HEK293T (cell line): ENCODE measurements around the gene FKBP5.

Experiments used
- CTCF ChIA-PET: fragments of 350-600 bp; formaldehyde crosslinking; extraction: SDS; loops from one replicate; lab custom pipeline; 2021; ENCODE audit warnings: antibody characterized with exemption, inconsistent platforms; lab: Yijun Ruan, JAX
- POLR2A ChIA-PET: fragments of 350-600 bp; formaldehyde crosslinking; extraction: SDS; loops from one replicate; lab custom pipeline; 2020; ENCODE audit warnings: antibody characterized with exemption, inconsistent platforms; lab: Yijun Ruan, JAX
- DNase-seq: peaks from one replicate; pipeline ENCODE4 v3.0.0; 2012; ENCODE audit warnings: mixed read lengths; ENCODE audit errors: extremely low spot score
- ARNT ChIP-seq: fragments of 450-650 bp; IDR thresholded peaks from 2 replicates; pipeline ENCODE4 v1.6.1; 2017; ENCODE audit warnings: mild to moderate bottlenecking
- BHLHE40 ChIP-seq: fragments of 450-650 bp; IDR thresholded peaks from 2 replicates; pipeline ENCODE4 v1.6.1; 2016; ENCODE audit warnings: mild to moderate bottlenecking, moderate library complexity, borderline replicate concordance
- CTBP1 ChIP-seq: fragments of 450-650 bp; IDR thresholded peaks from 2 replicates; pipeline ENCODE4 v1.6.1; 2016; ENCODE audit warnings: borderline replicate concordance
- ELF4 ChIP-seq: fragments of 450-650 bp; IDR thresholded peaks from 2 replicates; pipeline ENCODE4 v1.6.1; 2017; ENCODE audit warnings: antibody characterized with exemption
- FOXA1 ChIP-seq: fragments of 450-650 bp; IDR thresholded peaks from 2 replicates; pipeline ENCODE4 v1.6.1; 2016; ENCODE audit warnings: mild to moderate bottlenecking
- FOXK2 ChIP-seq: fragments of 450-650 bp; IDR thresholded peaks from 2 replicates; pipeline ENCODE4 v1.6.1; 2016; ENCODE audit warnings: mild to moderate bottlenecking
- FOXM1 ChIP-seq: fragments of 450-650 bp; IDR thresholded peaks from 2 replicates; pipeline ENCODE4 v1.6.1; 2017; ENCODE audit warnings: mild to moderate bottlenecking, borderline replicate concordance
- HDGF ChIP-seq: fragments of 450-650 bp; IDR thresholded peaks from 2 replicates; pipeline ENCODE4 v1.6.1; 2017; ENCODE audit warnings: antibody characterized with exemption, borderline replicate concordance
- L3MBTL2 ChIP-seq: fragments of 450-650 bp; conservative IDR thresholded peaks from 2 replicates; pipeline ENCODE4 v1.6.1; 2016; ENCODE audit warnings: mild to moderate bottlenecking
- LEF1 ChIP-seq: fragments of 450-650 bp; IDR thresholded peaks from 2 replicates; pipeline ENCODE4 v1.6.1; 2017; ENCODE audit warnings: mild to moderate bottlenecking, borderline replicate concordance
- NFRKB ChIP-seq: fragments of 450-650 bp; IDR thresholded peaks from 2 replicates; pipeline ENCODE4 v1.6.1; 2016; ENCODE audit warnings: mild to moderate bottlenecking, moderate library complexity
- SP1 ChIP-seq: fragments of 450-650 bp; IDR thresholded peaks from 2 replicates; pipeline ENCODE4 v1.6.1; 2017
- SUZ12 ChIP-seq: fragments of 450-650 bp; IDR thresholded peaks from 2 replicates; pipeline ENCODE4 v1.6.1; 2016; ENCODE audit warnings: mild to moderate bottlenecking
- TARDBP ChIP-seq: fragments of 450-650 bp; IDR thresholded peaks from 2 replicates; pipeline ENCODE4 v1.6.1; 2016
- ZNF384 ChIP-seq: fragments of 450-650 bp; IDR thresholded peaks from 2 replicates; pipeline ENCODE4 v1.6.1; 2016
- TF ChIP-seq, protein P1 (sequence below): fragments of 450-650 bp; IDR thresholded peaks from 2 replicates; pipeline ENCODE4 v1.6.1; 2016

Gene FKBP5

GRCh38 chr6:35728683-35729678 lies 40.3 kb upstream of the FKBP5 start:
- DNase-seq, result no peak
- POLR2A ChIA-PET, result no interaction called here
- TF ChIP-seq ARNT, result no peak
- no peak for TF ChIP-seq FOXK2
- no peak for TF ChIP-seq NFRKB
- TF ChIP-seq HDGF, result no peak
- no peak for TF ChIP-seq SUZ12
- TF ChIP-seq LEF1, result no peak
- no peak for TF ChIP-seq TARDBP
- no peak for TF ChIP-seq ELF4
- TF ChIP-seq ZNF384, result no peak
- TF ChIP-seq, protein P1, sequence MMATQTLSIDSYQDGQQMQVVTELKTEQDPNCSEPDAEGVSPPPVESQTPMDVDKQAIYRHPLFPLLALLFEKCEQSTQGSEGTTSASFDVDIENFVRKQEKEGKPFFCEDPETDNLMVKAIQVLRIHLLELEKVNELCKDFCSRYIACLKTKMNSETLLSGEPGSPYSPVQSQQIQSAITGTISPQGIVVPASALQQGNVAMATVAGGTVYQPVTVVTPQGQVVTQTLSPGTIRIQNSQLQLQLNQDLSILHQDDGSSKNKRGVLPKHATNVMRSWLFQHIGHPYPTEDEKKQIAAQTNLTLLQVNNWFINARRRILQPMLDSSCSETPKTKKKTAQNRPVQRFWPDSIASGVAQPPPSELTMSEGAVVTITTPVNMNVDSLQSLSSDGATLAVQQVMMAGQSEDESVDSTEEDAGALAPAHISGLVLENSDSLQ, result no peak
- no peak for TF ChIP-seq BHLHE40
- no peak for TF ChIP-seq FOXM1
- no peak for TF ChIP-seq SP1
- TF ChIP-seq CTBP1, result no peak
- no peak for TF ChIP-seq L3MBTL2
- TF ChIP-seq FOXA1, result no peak
- CTCF ChIA-PET, result interaction anchor here (0.6 to 2.3 kb wide), 2 partner anchors 8 to 258 kb away, joined by 3 to 11 read pairs; partner anchors contain the start of gene ARMC12

DNA sequence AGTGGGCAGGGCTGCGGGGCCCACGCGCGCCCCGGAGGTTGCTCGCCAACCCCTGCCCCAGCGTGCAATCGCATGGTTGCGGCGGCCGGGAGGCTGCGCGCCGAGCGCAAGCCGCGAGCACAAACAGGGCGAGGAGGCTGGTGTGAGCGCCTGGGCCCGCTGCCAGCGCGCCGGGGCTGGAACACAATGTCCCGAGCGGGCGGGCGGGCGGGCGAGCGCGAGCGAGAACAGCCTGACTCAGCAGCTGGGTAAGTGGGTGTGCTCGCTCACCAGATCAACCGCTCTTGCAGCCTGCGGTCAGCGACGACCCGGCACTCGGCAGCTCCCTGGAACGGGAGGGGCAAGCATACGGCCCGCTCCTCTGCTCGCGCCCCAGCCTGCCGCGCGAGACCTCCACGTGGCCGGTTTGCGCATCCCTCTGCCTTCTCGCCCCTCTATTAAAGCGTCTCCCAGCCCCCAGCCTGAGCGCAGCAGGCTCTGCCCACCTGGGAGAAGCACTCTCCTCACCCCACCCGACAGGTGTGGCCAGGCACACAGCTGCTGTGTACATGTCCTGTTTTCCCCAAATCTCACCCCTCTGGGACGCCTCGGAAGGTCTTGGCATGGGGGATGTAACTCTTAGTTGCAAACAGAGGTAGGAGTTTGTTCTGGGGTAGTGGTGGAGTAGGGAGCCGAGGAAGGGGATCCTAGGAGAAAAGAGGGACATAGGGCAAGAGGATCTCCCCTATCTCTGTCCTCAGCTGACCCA lies 39.4 kb upstream of the FKBP5 start:
- ChIA-PET CTCF (interaction anchor here (2.3 kb wide), 1 partner anchor 8 kb away, joined by 11 read pairs; the partner anchor contains the start of gene ARMC12), POLR2A (interaction anchor here (0.6 to 1.6 kb wide), 8 partner anchors 10 to 126 kb away, joined by 3 to 9 read pairs (median 4); no protein-coding TSS in a partner anchor)
- TF ChIP-seq CTBP1, result no peak
- peak; percentile 64 for TF ChIP-seq L3MBTL2
- no peak for TF ChIP-seq LEF1
- DNase-seq, result peak; percentile 70

GRCh38 chr6:35727231-35727934 lies 38.7 kb upstream of the FKBP5 start:
- ChIA-PET POLR2A (interaction anchor here (0.6 to 1.6 kb wide), 9 partner anchors 9 to 125 kb away, joined by 3 to 9 read pairs (median 3); partner anchors contain the start of gene FKBP5), CTCF (interaction anchor here (2.3 kb wide), 1 partner anchor 9 kb away, joined by 11 read pairs; the partner anchor contains the start of gene ARMC12)
- peak; percentile 63 for DNase-seq
- no peak for TF ChIP-seq FOXM1
- TF ChIP-seq NFRKB, result no peak
- TF ChIP-seq L3MBTL2, result peak; percentile 75
- TF ChIP-seq SP1, result no peak
- TF ChIP-seq, protein P1, result no peak
- no peak for TF ChIP-seq BHLHE40

GRCh38 chr6:35725721-35726438 lies 37.2 kb upstream of the FKBP5 start:
- CTCF ChIA-PET, result no interaction called here
- POLR2A ChIA-PET, result interaction anchor here (0.7 kb wide), 2 partner anchors 39 to 203 kb away, joined by 3 to 5 read pairs; no protein-coding TSS in a partner anchor
- no peak for TF ChIP-seq FOXM1
- no peak for TF ChIP-seq SP1
- no peak for TF ChIP-seq NFRKB
- no peak for TF ChIP-seq CTBP1
- TF ChIP-seq, protein P1, result no peak
- no peak for TF ChIP-seq LEF1
- no peak for TF ChIP-seq SUZ12
- no peak for TF ChIP-seq ELF4
- TF ChIP-seq ZNF384, result no peak
- DNase-seq, result no peak

GRCh38 chr6:35725081-35725708 lies 36.5 kb upstream of the FKBP5 start:
- ChIA-PET CTCF (no interaction called here), POLR2A (no interaction called here)
- no peak for DNase-seq
- TF ChIP-seq ARNT, result no peak
- no peak for TF ChIP-seq SUZ12
- no peak for TF ChIP-seq ZNF384
- TF ChIP-seq, protein P1, result no peak
